AG09309 (cell line): Measurements from ENCODE around the gene ZCCHC7.
"Not testable (repeated sequence)": the region's sequence is repeated elsewhere in the genome, so short reads cannot be mapped to it uniquely, and the experiment has no call there.

Experiments used
- DNase-seq: peaks from one replicate; pipeline ENCODE4 v3.0.0-alpha.2; 2010; ENCODE audit warnings: low read depth
- H3K4me3 ChIP-seq: 2 replicates; pipeline ENCODE4 v1.5.1; 2011; ENCODE audit warnings: mild to moderate bottlenecking, low read depth, low read length, moderate library complexity; ENCODE audit not compliant: control insufficient read depth
- TF ChIP-seq, protein P1 (sequence below): IDR thresholded peaks from 2 replicates; pipeline ENCODE4 v1.5.1; 2011; ENCODE audit warnings: mild to moderate bottlenecking, low read depth, low read length, inconsistent platforms; ENCODE audit not compliant: insufficient read depth, control insufficient read depth; ENCODE audit errors: missing control alignments

ZCCHC7 gene

DNA sequence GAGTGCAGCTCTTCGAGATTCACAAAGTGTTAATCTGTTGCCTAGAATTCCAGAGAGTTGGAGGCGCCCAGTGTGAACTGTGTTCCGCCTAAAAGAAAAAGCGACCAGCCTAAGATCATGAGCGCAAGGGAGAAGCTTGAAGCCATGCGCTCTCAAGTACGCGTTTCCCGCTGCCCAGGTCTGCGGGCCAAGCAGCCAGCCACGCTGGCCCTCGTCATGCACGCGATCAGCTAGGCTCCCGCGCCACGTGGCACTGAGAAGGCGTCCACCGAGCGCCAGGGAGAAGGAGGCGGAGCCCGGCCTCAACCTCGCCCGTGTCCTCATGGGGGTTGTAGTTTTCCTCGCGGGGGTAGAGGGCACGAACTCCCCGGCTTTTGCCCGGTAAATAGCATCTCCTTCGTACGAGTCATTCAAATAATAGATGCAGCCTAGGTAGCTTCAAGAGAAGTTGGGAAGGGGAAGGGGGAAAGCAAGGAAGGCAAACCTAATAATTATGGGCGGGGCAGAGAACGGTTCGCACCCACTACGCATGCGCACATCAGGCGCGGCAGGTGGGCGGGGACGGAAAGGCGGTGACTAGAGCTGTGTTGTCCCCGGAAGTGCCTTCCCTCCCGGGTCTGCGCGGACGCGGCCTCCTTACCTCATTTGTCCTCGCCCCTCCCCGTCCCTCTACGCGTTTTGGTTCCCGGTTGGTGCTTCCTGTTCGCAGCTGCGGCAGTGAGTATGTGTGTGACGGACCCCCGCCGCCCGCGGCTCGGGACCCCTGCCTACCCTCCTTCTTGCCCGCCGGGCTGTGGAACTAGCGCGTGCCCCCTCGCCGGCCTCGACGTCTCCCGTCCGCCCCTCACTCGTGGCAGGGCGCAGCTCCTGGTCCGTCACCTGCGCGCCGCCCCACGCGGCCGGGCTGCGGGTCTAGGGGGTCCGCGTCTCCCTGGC, at the start of gene ZCCHC7:
Gene ZCCHC7, plus strand, starts transcription at position 668 of the 936 bp plus-strand sequence.
- TF ChIP-seq, protein P1, sequence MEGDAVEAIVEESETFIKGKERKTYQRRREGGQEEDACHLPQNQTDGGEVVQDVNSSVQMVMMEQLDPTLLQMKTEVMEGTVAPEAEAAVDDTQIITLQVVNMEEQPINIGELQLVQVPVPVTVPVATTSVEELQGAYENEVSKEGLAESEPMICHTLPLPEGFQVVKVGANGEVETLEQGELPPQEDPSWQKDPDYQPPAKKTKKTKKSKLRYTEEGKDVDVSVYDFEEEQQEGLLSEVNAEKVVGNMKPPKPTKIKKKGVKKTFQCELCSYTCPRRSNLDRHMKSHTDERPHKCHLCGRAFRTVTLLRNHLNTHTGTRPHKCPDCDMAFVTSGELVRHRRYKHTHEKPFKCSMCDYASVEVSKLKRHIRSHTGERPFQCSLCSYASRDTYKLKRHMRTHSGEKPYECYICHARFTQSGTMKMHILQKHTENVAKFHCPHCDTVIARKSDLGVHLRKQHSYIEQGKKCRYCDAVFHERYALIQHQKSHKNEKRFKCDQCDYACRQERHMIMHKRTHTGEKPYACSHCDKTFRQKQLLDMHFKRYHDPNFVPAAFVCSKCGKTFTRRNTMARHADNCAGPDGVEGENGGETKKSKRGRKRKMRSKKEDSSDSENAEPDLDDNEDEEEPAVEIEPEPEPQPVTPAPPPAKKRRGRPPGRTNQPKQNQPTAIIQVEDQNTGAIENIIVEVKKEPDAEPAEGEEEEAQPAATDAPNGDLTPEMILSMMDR, result no peak
- DNase-seq, result peak; percentile 71
- peak within 1 kb of the TSS; percentile 82 for H3K4me3 ChIP-seq

DNA sequence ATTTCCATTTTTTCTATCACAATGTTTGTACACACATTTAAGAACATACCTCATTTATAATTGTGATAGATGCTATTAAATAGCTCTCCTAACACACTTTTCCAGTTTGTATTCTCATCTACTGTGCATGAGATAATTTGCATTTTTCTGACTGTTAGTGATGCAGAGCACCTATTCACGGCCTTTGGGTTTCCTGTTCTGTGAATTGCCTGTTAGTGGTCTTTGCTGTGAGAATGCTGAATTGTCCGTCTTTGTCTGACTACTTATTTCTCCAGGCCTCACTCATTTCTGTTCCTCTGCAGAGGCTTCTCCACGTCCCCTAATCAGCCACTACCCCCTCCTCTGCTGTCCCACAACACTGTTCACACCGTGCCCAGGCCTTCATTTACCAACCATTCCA, 45.6 kb upstream of the ZCCHC7 start:
- not testable (repeated sequence) for DNase-seq, H3K4me3 ChIP-seq

DNA sequence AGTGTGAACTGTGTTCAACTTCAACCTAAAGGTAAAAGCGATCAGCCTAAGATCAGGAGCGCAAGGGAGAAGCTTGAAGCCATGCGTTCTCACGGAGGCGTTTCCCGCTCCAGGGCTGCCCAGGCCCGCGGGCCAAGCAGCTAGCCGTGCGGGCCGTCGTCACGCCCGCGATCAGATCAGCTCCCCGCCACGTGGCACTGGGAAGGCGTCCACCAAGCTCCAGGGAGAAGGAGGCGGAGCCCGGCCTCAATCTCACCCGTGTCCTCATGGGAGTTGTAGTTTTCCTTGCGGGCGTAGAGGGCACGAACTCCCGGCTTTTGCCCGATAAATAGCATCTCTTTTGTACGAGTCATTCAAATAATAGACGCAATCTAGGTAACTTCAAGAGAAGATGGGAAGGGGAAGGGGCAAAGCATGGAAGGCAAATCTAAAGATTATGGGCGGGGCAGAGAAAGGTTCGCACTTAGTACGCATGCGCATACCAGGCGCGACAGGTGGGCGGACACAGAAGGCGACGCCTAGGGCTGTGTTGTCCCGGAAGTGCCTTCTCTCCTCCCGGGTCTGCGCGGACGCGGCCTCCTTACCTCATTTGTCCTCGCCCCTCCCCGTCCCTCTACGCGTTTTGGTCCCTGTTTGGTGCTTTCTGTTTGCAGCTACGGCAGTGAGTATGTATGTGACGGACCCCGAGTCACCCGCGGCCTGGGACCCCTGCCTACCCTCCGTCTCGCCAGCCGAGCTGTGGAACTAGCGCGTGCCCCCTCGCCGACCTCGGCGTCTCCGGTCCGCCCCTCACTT, 40.8 kb upstream of the ZCCHC7 start:
- TF ChIP-seq, protein P1, result no peak
- peak overlapping the region; percentile 78 for H3K4me3 ChIP-seq
- peak; percentile 67 for DNase-seq

DNA sequence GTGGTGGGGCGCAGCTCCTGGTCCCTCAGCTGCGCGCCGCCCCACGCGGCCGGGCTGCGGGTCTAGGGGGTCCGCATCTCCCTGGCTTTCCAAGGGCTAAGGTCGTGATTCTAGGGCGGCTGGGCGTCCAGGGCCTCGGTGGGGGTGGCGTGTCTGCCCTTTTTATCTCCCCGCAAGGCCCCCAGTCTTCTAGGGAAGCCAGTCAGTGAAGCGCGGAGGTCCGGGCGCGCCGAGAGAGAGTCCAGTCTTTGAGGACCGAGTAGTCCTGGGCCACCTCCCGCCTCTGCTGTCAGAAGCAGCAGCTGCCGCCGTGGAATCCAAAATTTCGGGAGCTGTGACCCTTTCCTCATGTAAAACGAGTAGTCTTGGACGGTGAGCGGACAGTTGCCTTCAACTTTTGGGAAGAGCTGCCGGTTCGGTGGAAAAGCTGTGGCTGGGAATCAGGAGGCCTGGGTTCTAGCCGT, 40.2 kb upstream of the ZCCHC7 start:
- H3K4me3 ChIP-seq, result peak overlapping the region; percentile 78
- not testable (repeated sequence) for DNase-seq

DNA sequence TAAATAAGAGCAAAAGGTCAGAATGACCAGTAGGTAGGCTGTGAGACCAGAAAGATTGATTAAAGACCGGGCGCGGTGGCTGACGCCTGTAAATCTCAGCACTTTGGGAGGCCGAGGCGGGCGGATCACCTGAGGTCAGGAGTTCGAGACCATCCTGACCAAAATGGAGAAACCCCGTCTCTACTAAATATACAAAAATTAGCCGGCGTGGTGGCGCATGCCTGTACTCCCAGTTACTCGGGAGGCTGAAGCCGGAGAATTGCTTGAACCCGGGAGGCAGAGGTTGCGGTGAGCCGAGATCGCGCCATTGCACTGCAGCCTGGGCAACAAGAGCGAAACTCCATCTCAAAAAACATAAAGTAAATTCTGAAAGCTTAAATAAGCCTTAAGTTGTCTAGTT, 38.9 kb upstream of the ZCCHC7 start:
- not testable (repeated sequence) for H3K4me3 ChIP-seq, DNase-seq

DNA sequence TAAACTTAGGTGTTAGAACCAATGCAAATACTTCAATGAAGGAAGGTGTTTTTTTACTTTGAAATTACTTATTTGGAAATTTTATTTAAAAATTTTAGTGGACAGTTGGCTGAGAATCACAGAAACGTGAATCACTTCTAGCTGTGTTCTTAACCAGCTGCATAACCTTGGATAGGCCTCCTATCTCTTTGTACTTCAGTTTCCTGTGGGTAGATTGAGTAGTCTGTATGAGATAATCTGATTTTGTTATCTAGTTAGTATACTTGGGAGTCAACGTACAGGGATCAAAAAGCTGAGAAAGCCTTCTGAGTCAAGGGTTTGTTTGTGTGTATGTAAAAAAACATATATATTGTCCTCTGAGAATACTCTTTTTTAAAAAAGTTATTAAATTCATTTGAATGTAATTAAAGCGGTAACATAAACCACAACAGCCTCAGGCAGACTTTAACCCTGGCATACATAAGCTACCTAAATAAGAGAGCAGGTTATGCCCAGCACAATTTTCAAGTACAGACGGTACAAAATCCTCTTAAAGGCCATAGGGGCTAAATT, 38.1 kb upstream of the ZCCHC7 start:
- TF ChIP-seq, protein P1, result no peak
- H3K4me3 ChIP-seq, result no peak overlapping the region
- DNase-seq, result no peak

DNA sequence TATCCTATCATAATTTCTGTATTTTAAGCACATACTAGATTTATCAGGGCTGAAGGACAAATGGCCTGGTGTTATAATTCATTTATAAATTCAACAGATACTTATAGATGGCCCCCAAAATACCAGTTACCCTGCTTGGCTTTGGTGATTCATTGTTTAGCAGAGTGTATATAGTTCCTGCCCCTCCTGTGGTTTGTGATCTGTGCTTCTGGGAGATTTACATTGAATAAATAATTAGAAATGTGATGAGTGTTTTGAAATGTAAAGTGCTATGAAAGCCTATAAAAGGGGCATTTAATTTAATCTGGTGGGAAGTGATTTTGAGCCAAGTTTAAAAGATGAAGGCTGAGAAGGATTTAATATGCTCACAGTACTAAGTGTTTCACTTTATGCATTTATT, 36.7 kb upstream of the ZCCHC7 start:
- no peak overlapping the region for H3K4me3 ChIP-seq
- no peak for DNase-seq
- TF ChIP-seq, protein P1, result no peak

DNA sequence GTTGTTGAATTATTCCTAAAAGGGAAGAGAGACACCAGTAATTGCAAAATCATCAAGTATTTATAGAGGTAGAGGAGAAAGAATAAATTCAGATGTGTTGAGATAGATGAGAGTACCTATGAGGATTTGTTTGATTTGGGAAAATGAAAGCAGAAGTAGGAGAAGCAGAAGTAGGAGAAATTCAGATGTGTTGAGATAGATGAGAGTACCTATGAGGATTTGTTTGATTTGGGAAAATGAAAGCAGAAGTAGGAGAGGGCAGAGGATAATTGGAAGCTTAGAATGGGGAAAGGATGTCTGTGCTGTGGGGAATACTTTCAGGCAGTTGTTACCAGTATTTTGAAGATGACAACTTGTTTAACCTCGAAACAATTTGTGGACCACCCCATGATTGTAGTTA, 35.1 kb upstream of the ZCCHC7 start:
- no peak overlapping the region for H3K4me3 ChIP-seq
- TF ChIP-seq, protein P1, result no peak
- DNase-seq, result no peak

DNA sequence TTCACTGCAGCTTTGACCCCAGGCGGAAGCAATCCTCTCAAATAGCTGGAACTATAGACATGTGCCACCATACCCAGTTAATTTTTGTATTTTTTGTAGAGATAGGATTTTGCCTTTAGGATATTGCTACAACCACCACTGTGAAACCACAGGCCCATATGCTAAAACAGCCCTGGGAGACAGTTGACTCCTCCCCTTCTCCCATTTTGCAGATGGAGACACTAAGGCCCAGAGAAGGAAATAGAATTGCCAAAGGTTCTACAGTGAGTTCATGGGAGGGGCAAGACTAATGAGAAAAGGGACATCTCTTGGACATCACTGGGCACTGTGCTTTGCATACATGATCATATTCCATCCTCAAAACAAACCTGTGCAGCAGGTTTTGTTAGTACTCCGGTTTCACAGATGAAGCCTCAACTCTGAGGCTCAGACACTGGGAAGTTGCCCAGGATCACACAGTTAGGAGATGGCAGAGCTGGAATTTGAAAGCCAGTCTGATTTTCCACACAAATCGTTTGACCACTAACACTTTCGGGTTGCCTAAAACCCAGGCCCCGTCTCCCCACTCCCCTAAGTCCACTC, 27.6 kb upstream of the ZCCHC7 start:
- not testable (repeated sequence) for DNase-seq, H3K4me3 ChIP-seq
